Neural crest cell (in vitro differentiated cells): ENCODE measurements around the gene SETBP1. TPM values are rescaled to one million over a fixed set of nuclear protein-coding genes. Genes with fewer than 3 reads are reported as not detected.

Experiments used
- DNase-seq: peaks from one replicate; pipeline ENCODE4 v3.0.0; 2021; ENCODE audit warnings: low read depth, mixed read lengths, low spot score
- H3K27ac Mint-ChIP-seq: one replicate; pipeline ENCODE4 v1.8.0; 2021; ENCODE audit warnings: mild to moderate bottlenecking, mixed read lengths; ENCODE audit not compliant: unreplicated experiment
- H3K27me3 Mint-ChIP-seq: 2 replicates; pipeline ENCODE4 v1.8.0; 2021; ENCODE audit warnings: low read depth, mild to moderate bottlenecking, mixed read lengths
- H3K36me3 Mint-ChIP-seq: 2 replicates; pipeline ENCODE4 v1.8.0; 2021; ENCODE audit warnings: low read depth, mild to moderate bottlenecking, mixed read lengths
- H3K4me1 Mint-ChIP-seq: 2 replicates; pipeline ENCODE4 v1.8.0; 2021; ENCODE audit warnings: mixed read lengths
- H3K4me3 Mint-ChIP-seq: one replicate; pipeline ENCODE4 v1.8.0; 2021; ENCODE audit warnings: mild to moderate bottlenecking, mixed read lengths
- H3K9me3 Mint-ChIP-seq: 2 replicates; pipeline ENCODE4 v1.8.0; 2021; ENCODE audit warnings: mixed read lengths
- total RNA-seq: library from RNA; stranded (reverse); gene quantifications from 2 replicates; pipeline ENCODE4 v1.2.1, GENCODE V29; 2021
- TF ChIP-seq, protein P1 (sequence below): fragments of 200-600 bp; sonication (generic); conservative IDR thresholded peaks from 2 replicates; pipeline ENCODE4 v1.5.0; 2021; ENCODE audit warnings: antibody characterized with exemption, mild to moderate bottlenecking

The SETBP1 gene
- total RNA-seq, 1 donor from 2014 or later: 38.9 TPM

DNA sequence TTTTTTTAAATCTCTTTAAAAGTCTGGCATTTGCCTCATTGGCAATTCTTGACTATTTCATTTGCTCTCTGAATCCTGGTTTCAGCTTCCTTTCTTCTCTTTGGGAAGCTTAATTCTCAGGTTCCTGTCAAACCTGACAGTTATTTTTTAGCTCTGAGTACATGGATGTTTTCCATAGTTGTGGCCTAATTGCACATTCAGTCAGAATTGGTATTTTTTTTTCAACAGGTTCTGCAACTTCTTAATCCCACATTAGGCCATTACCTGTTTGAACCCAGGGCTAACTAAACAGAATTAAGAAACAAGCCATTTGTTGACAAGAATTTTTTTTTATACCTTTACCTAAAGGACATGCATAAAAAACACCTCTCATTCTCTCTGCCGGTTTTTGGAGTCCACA is 338.8 kb downstream of the SETBP1 start:
- no peaks in the 10 kb centered on the region for H3K36me3 Mint-ChIP-seq
- TF ChIP-seq, protein P1, sequence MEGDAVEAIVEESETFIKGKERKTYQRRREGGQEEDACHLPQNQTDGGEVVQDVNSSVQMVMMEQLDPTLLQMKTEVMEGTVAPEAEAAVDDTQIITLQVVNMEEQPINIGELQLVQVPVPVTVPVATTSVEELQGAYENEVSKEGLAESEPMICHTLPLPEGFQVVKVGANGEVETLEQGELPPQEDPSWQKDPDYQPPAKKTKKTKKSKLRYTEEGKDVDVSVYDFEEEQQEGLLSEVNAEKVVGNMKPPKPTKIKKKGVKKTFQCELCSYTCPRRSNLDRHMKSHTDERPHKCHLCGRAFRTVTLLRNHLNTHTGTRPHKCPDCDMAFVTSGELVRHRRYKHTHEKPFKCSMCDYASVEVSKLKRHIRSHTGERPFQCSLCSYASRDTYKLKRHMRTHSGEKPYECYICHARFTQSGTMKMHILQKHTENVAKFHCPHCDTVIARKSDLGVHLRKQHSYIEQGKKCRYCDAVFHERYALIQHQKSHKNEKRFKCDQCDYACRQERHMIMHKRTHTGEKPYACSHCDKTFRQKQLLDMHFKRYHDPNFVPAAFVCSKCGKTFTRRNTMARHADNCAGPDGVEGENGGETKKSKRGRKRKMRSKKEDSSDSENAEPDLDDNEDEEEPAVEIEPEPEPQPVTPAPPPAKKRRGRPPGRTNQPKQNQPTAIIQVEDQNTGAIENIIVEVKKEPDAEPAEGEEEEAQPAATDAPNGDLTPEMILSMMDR: no peak
- H3K9me3 Mint-ChIP-seq: no peaks in the 10 kb centered on the region
- no peak overlapping the region for H3K27ac Mint-ChIP-seq
- DNase-seq: no peak
- H3K27me3 Mint-ChIP-seq: no peaks in the 10 kb centered on the region
- no peak overlapping the region for H3K4me3 Mint-ChIP-seq
- H3K4me1 Mint-ChIP-seq: peaks cover 33% of the 10 kb centered on the region

DNA sequence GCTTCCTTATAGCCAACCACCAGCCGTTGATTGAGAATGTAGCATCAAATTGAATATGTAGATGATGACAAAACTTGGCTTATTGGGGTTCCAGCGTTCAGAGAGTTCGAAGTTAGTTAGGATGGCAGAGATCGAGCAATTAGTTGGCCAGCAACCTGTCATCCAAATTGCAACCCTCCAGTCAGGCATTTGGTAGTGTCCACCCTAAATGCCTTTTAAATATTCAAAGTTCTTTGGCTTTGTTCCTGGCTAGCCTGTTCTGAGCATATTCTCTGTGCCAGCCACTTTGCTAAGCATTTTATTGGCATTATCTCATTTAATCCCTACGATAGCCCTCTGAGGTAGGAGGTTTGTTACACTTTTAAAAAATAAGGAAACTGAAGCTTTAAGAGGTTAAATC is 342.8 kb downstream of the SETBP1 start:
- Mint-ChIP-seq H3K4me1 (peaks cover 10% of the 10 kb centered on the region), H3K4me3 (no peak overlapping the region), H3K9me3 (no peaks in the 10 kb centered on the region), H3K27ac (no peak overlapping the region), H3K36me3 (no peaks in the 10 kb centered on the region), H3K27me3 (no peaks in the 10 kb centered on the region)
- TF ChIP-seq, protein P1: no peak
- DNase-seq: no peak

DNA sequence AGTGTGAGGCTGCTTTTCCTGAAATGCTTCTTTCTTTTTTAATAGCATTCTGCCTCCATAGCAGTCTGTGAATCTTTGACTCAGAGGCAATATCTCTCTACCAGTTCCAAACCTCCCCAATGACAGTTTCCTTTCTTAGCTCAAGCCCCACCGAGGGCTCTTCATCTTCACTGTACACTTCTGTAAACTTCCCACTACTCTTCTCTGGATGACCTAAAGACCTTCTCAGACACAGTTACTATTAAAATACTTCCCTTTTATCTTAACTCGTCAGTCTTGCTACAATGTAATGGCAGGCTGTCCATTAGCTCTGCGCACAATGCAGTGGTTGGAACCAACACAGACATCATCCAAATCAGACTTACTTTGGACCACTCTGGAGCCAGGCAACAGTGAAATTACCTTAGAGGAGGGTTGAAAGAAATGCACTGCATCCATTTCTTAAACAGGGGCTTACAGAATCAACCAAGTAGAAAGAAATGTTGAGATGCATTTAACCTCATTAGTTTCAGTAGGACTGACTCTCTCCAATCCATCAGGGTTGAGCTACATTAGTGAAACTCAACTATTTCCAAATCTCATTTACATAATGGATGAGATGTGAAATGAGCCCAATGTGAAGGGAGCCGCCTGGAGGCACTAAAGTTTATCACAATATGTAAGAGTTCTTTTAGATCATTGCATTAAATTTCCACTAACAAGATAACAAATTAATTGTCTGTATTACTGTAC is 343.8 kb downstream of the SETBP1 start:
- TF ChIP-seq, protein P1: no peak
- Mint-ChIP-seq H3K27ac (no peak overlapping the region), H3K36me3 (no peaks in the 10 kb centered on the region), H3K4me1 (peaks cover 10% of the 10 kb centered on the region), H3K27me3 (no peaks in the 10 kb centered on the region), H3K9me3 (no peaks in the 10 kb centered on the region), H3K4me3 (no peak overlapping the region)
- no peak for DNase-seq

DNA sequence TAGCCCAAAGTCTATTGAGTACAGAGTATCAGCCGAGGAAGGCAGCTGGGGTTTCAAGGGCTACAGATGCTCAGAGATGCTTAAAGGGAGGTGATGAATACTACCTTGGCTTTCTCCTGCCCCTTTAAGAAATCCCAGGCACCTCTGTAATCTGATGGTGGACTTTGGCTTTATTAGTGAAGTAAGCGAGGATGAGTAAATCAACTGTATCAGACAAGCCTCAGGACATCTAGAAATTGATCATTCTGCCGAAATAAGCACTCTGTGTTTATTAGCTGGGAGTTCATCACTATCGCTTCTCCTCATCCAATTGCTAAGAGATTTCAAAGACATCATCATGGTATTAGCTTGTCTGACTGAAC is 344.4 kb downstream of the SETBP1 start:
- no peaks in the 10 kb centered on the region for H3K9me3 Mint-ChIP-seq
- H3K27me3 Mint-ChIP-seq: no peaks in the 10 kb centered on the region
- no peaks in the 10 kb centered on the region for H3K36me3 Mint-ChIP-seq
- no peak overlapping the region for H3K27ac Mint-ChIP-seq
- TF ChIP-seq, protein P1: no peak
- DNase-seq: no peak
- H3K4me3 Mint-ChIP-seq: no peak overlapping the region
- peaks cover 10% of the 10 kb centered on the region for H3K4me1 Mint-ChIP-seq

DNA sequence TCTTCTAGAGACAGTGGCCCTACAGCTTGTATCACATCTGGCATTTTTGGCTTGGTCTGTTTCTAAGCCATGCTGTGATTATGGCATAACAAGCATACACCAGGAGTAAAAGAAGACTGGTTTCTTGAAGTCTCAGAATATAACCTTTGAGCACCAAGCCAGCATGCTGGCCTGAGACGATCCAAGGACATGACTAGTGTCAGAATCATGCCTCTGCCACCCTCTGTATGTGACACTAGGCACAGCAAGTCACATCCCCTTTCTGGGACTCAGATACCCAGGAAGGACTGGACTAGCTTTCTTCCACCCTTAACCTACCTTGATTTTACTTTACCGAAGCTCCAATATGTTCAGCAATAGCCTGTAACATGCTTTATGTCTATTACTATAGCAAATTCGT is 345.5 kb downstream of the SETBP1 start:
- Mint-ChIP-seq H3K27ac (no peak overlapping the region), H3K9me3 (peaks cover 3% of the 10 kb centered on the region), H3K27me3 (no peaks in the 10 kb centered on the region), H3K36me3 (peaks cover 4% of the 10 kb centered on the region), H3K4me1 (peaks cover 10% of the 10 kb centered on the region), H3K4me3 (no peak overlapping the region)
- no peak for DNase-seq
- TF ChIP-seq, protein P1: no peak
